ENCODE measurements around the gene TMEM120B. TPM values are rescaled to one million over a fixed set of nuclear protein-coding genes. Genes with fewer than 3 reads are reported as not detected.

Gene TMEM120B
- total and polyA plus RNA-seq, 2 of the 13 experiments (the other 11 are each of a cell fraction or from before 2014, with no cell fraction given), result 7.1 to 12.9 TPM

DNA sequence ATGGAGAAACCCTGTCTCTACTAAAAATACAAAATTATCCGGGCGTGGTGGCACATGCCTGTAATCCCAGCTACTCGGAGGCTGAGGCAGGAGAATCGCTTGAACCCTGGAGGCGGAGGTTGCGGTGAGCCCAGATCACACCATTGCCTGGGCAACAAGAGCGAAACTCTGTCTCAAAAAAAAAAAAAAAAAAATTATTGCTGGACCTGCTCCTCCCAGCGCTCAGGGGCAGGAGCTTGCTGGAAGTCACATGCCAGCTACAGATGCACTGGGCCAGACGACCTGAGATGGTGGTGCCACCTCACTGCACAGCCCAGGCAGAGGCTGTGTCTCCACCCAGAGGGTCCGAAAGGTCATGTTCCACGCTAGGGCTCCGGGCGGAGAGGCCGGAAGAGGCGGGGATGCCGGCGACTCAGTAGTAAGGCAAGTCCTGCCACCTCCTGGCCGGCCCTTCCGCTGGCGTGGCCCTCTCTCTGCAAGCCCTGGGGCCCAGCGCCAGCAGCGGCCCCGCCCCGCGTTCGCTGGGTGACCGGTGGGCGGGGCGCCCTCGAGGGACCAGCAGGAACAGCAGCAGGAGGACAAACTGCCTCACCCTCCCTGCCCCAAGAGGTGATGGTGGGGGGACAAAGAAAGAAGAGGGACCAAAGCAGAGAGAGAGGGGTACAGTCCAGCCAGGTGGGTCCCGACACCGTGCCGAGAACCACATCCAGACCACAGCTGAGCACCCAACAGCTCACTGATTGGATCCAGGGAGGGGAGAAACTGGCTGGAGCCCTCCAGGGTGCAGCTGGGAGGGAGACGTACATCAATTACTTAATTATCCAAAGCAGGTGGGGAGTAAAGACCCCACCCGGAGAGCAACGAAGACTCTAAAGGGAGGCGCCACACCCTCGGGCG is 84.6 kb downstream of the TMEM120B start (continued):
- TF ChIP-seq ZNF180 (CRISPR knock-in tag; IDR thresholded peaks at IDR 0.05; ENCODE audit: borderline replicate concordance, low read depth) (no peak), NR2F2 (IDR thresholded peaks at IDR 0.05; ENCODE audit: borderline replicate concordance, low read depth) (no peak), HNF1A (IDR thresholded peaks at IDR 0.05; ENCODE audit: low read depth) (no peak), HNF1A (CRISPR knock-in tag; IDR thresholded peaks at IDR 0.05; ENCODE audit: borderline replicate concordance) (peak; percentile 71; the same call in 1 of the 2 replicates), TMF1 (CRISPR knock-in tag; IDR thresholded peaks at IDR 0.05; ENCODE audit: low read depth) (no peak), ZKSCAN8 (CRISPR knock-in tag; IDR thresholded peaks at IDR 0.05; ENCODE audit: borderline replicate concordance) (peak; percentile 98), HNF1B (CRISPR knock-in tag; IDR thresholded peaks at IDR 0.05) (peak; percentile 93), ZNF20 (CRISPR knock-in tag; IDR thresholded peaks at IDR 0.05) (no peak), ZNF788 (CRISPR knock-in tag; IDR thresholded peaks at IDR 0.05; ENCODE audit: borderline replicate concordance) (no peak; the same call in 1 of the 2 replicates), REXO4 (CRISPR knock-in tag; IDR thresholded peaks at IDR 0.05; ENCODE audit: borderline replicate concordance) (no peak), ZNF572 (CRISPR knock-in tag; IDR thresholded peaks at IDR 0.05) (no peak), RBM39 (IDR thresholded peaks at IDR 0.05; ENCODE audit: low read depth, low read length, poor library complexity, severe bottlenecking) (no peak), ZNF563 (CRISPR knock-in tag; IDR thresholded peaks at IDR 0.05) (no peak), GMEB2 (CRISPR knock-in tag; IDR thresholded peaks at IDR 0.05; ENCODE audit: low read depth) (no peak; the same call in 1 of the 2 replicates), AGO2 (optimal IDR thresholded peaks at IDR 0.05; ENCODE audit: low read depth, low read length) (peak; percentile 92)
- TF ChIP-seq, protein P1, sequence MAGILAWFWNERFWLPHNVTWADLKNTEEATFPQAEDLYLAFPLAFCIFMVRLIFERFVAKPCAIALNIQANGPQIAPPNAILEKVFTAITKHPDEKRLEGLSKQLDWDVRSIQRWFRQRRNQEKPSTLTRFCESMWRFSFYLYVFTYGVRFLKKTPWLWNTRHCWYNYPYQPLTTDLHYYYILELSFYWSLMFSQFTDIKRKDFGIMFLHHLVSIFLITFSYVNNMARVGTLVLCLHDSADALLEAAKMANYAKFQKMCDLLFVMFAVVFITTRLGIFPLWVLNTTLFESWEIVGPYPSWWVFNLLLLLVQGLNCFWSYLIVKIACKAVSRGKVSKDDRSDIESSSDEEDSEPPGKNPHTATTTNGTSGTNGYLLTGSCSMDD (CRISPR knock-in tag; IDR thresholded peaks at IDR 0.05), result no peak
- TF ChIP-seq, protein P2, sequence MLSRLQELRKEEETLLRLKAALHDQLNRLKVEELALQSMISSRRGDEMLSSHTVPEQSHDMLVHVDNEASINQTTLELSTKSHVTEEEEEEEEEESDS (CRISPR knock-in tag; IDR thresholded peaks at IDR 0.05; ENCODE audit: borderline replicate concordance), result no peak
- TF ChIP-seq, protein P3, sequence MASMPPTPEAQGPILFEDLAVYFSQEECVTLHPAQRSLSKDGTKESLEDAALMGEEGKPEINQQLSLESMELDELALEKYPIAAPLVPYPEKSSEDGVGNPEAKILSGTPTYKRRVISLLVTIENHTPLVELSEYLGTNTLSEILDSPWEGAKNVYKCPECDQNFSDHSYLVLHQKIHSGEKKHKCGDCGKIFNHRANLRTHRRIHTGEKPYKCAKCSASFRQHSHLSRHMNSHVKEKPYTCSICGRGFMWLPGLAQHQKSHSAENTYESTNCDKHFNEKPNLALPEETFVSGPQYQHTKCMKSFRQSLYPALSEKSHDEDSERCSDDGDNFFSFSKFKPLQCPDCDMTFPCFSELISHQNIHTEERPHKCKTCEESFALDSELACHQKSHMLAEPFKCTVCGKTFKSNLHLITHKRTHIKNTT (CRISPR knock-in tag; IDR thresholded peaks at IDR 0.05), result no peak
